Measurements from ENCODE around the gene NDUFB7. TPM values are rescaled to one million over a fixed set of nuclear protein-coding genes. Genes with fewer than 3 reads are reported as not detected.
A peak's percentile ranks its signal among the peaks of the same experiment; 100 is the strongest.

The NDUFB7 gene
- total RNA-seq, 8 experiments from 2014 or later = 232 to 333 (median 277) TPM

GRCh38 chr19:14520543-14520942, 51.3 kb downstream of the NDUFB7 start:
- no peak overlapping the region for H3K27ac ChIP-seq
- peaks cover 15 to 21% of the 10 kb centered on the region in 2 donors for H3K4me1 ChIP-seq (replicated peaks in 1 of 2)
- WGBS, 10 experiments = 80 to 100% (median 82%) methylated on average over 1 to 3 of the region's 4 CpGs; no CpG with 5 or more reads in 5 of the 10 experiments
- no peak overlapping the region for H3K4me3 ChIP-seq
- in situ Hi-C loops (cut with MboI; ENCODE audit: low pct_unique_long_range_greater_than_20kb in 2 of 9, low sequenced_read_pairs in 9 of 9, unreplicated experiment in 9 of 9) = no loop called here
- ATAC-seq (replicated peaks in 6 of 8) = no peak

GRCh38 chr19:14519860-14520407, 51.9 kb downstream of the NDUFB7 start:
- in situ Hi-C loops (cut with MboI; ENCODE audit: low pct_unique_long_range_greater_than_20kb in 2 of 9, low sequenced_read_pairs in 9 of 9, unreplicated experiment in 9 of 9) = no loop called here
- H3K4me3 ChIP-seq = no peak overlapping the region
- H3K4me1 ChIP-seq (replicated peaks in 1 of 2) = peaks cover 15 to 21% of the 10 kb centered on the region in 2 donors
- ATAC-seq (replicated peaks in 6 of 8) = peak in 1 of 8 experiments; percentile 0
- WGBS, 10 experiments = 0% methylated on average over 1 of the region's 2 CpGs; no CpG with 5 or more reads in 8 of the 10 experiments
- no peak overlapping the region for H3K27ac ChIP-seq

- peak overlapping the region; percentile 74 to 78 for H3K27ac ChIP-seq
- peaks cover 15 to 21% of the 10 kb centered on the region in 2 donors for H3K4me1 ChIP-seq (replicated peaks in 1 of 2)
- 67 to 100% (median 96%) methylated on average over 1 to 12 of the region's 22 CpGs; no CpG with 5 or more reads in 1 of the 10 experiments for WGBS, 10 experiments
- in situ Hi-C loops (cut with MboI; ENCODE audit: low pct_unique_long_range_greater_than_20kb in 2 of 9, low sequenced_read_pairs in 9 of 9, unreplicated experiment in 9 of 9) = no loop called here
- no peak for ATAC-seq (replicated peaks in 6 of 8)
- H3K4me3 ChIP-seq = peak overlapping the region in 1 of 5 donors; percentile 86
Measured at GRCh38 chr19:14519245-14519859, 52.5 kb downstream of the NDUFB7 start.

- no CpG with 5 or more reads among the region's 82 CpGs for WGBS, 10 experiments
- in situ Hi-C loops (cut with MboI; ENCODE audit: low pct_unique_long_range_greater_than_20kb in 2 of 9, low sequenced_read_pairs in 9 of 9, unreplicated experiment in 9 of 9) = no loop called here
- peak; percentile 53 to 78 (median 73) for ATAC-seq (replicated peaks in 6 of 8)
- peak within 1 kb of the TSS; percentile 82 to 91 for H3K27ac ChIP-seq
- peak within 1 kb of the TSS; percentile 79 to 99 (median 86) for H3K4me3 ChIP-seq
- H3K4me1 ChIP-seq (replicated peaks in 1 of 2) = peaks cover 15 to 21% of the 10 kb centered on the region in 2 donors
Measured at GRCh38 chr19:14517840-14518505, 53.9 kb downstream of the NDUFB7 start, which contains the start of gene DNAJB1. DNAJB1 (minus strand) TSS chr19:14518397; CDS start chr19:14518349, 48 bp downstream.

- ATAC-seq (replicated peaks in 6 of 8) = no peak
- WGBS, 10 experiments = 0% methylated on average over 1 to 2 of the region's 32 CpGs; no CpG with 5 or more reads in 8 of the 10 experiments
- in situ Hi-C loops (cut with MboI; ENCODE audit: low pct_unique_long_range_greater_than_20kb in 2 of 9, low sequenced_read_pairs in 9 of 9, unreplicated experiment in 9 of 9) = no loop called here
- peaks cover 15 to 21% of the 10 kb centered on the region in 2 donors for H3K4me1 ChIP-seq (replicated peaks in 1 of 2)
- peak overlapping the region; percentile 79 to 99 (median 86) for H3K4me3 ChIP-seq
- peak overlapping the region; percentile 82 to 91 for H3K27ac ChIP-seq
Measured at GRCh38 chr19:14517446-14517839, 54.4 kb downstream of the NDUFB7 start.

GRCh38 chr19:14516746-14517438, 55.0 kb downstream of the NDUFB7 start:
- Histone ChIP-seq H3K4me1 (replicated peaks in 1 of 2) (peaks cover 15 to 21% of the 10 kb centered on the region in 2 donors), H3K27ac (no peak overlapping the region), H3K4me3 (peak overlapping the region; percentile 79 to 99 (median 86))
- in situ Hi-C loops (cut with MboI; ENCODE audit: low pct_unique_long_range_greater_than_20kb in 2 of 9, low sequenced_read_pairs in 9 of 9, unreplicated experiment in 9 of 9) = no loop called here
- WGBS, 10 experiments = 0 to 65% (median 14%) methylated on average over 2 to 16 of the region's 22 CpGs; no CpG with 5 or more reads in 2 of the 10 experiments
- no peak for ATAC-seq (replicated peaks in 6 of 8)

Other genes starting within 250 kb of the NDUFB7 start
- gene ADGRE5, start 190.6 kb downstream of the NDUFB7 start, total RNA-seq = 10 to 100 TPM in 3 of 8 experiments, 1 to 10 TPM in 2, under 1 TPM in 3; 0.63 to 33.8 (median 1.5) TPM
- 100 to 1,000 TPM in 1 of 8 experiments, 10 to 100 TPM in 7; 25.7 to 134 (median 58.3) TPM for gene DDX39A, start 152.7 kb downstream of the NDUFB7 start, total RNA-seq
- 10 to 100 TPM; 37.6 to 69.3 (median 56.0) TPM for gene PKN1, start 138.8 kb downstream of the NDUFB7 start, total RNA-seq
- under 1 TPM in 2 of 8 experiments, not detected in 6; 0.11 to 0.24 TPM for gene PTGER1, start 96.7 kb downstream of the NDUFB7 start, total RNA-seq
- 10 to 100 TPM; 28.7 to 92.0 (median 49.2) TPM for gene GIPC1, start 75.9 kb downstream of the NDUFB7 start, total RNA-seq
- 100 to 1,000 TPM in 3 of 8 experiments, 10 to 100 TPM in 5; 36.7 to 113 (median 72.8) TPM for gene DNAJB1, start 53.7 kb downstream of the NDUFB7 start, total RNA-seq
- gene TECR, start 42.5 kb downstream of the NDUFB7 start, total RNA-seq = 100 to 1,000 TPM in 4 of 8 experiments, 10 to 100 TPM in 4; 67.6 to 145 (median 97.3) TPM
- gene CLEC17A, start 11.0 kb upstream of the NDUFB7 start, total RNA-seq = under 1 TPM in 1 of 8 experiments, not detected in 7; 0.05 TPM
- under 1 TPM in 1 of 8 experiments, not detected in 7; 0.13 TPM for gene ADGRE3, start 102.8 kb upstream of the NDUFB7 start, total RNA-seq
- 10 to 100 TPM in 6 of 8 experiments, 1 to 10 TPM in 2; 9.5 to 27.8 (median 19.8) TPM for gene ZNF333, start 118.0 kb upstream of the NDUFB7 start, total RNA-seq
- gene ADGRE2, start 206.5 kb upstream of the NDUFB7 start, total RNA-seq = 1 to 10 TPM in 2 of 8 experiments, under 1 TPM in 5, not detected in 1; 0.09 to 3.7 (median 0.33) TPM

All from motor neuron (in vitro differentiated cells).